DND-41 (cell line): Measurements from ENCODE around the gene MED12L.

Experiments used
- ATAC-seq: fragments of 200-7000 bp; cut with Tn5 transposase; 3 replicates; pipeline ENCODE4 v1.9.1; 2021; ENCODE audit warnings: low read depth; ENCODE audit not compliant: insufficient read depth
- DNase-seq: peaks from one replicate; pipeline ENCODE4 v3.0.0-alpha.2; 2020
- H2AFZ ChIP-seq: 2 replicates; pipeline ENCODE4 v1.6.0; 2012; ENCODE audit warnings: low read depth, low read length
- H3K27ac ChIP-seq: 2 replicates; pipeline ENCODE4 v1.5.1; 2012; ENCODE audit warnings: low read length, inconsistent platforms
- H3K27me3 ChIP-seq: fragments of 200-600 bp; sonication (generic); 2 replicates; pipeline ENCODE4 v1.6.0; 2012; ENCODE audit warnings: low read length, mild to moderate bottlenecking, inconsistent platforms; ENCODE audit not compliant: insufficient read depth, poor library complexity
- H3K36me3 ChIP-seq: 2 replicates; pipeline ENCODE4 v1.5.1; 2012; ENCODE audit warnings: low read length, inconsistent platforms; ENCODE audit not compliant: insufficient read depth
- H3K4me1 ChIP-seq: 2 replicates; pipeline ENCODE4 v1.5.1; 2012; ENCODE audit warnings: mild to moderate bottlenecking, low read length; ENCODE audit not compliant: insufficient read depth
- H3K4me2 ChIP-seq: 2 replicates; pipeline ENCODE4 v1.6.0; 2012; ENCODE audit warnings: mild to moderate bottlenecking, moderate library complexity, low read length, inconsistent platforms; ENCODE audit not compliant: insufficient read depth
- H3K4me3 ChIP-seq, 2 experiments: fragments of 200-600 bp in 1 of 2; shearing (Covaris generic) in 1 of 2; 2 replicates each; pipeline ENCODE4 v1.5.1; 2012 to 2016; ENCODE audit warnings: inconsistent platforms in 2 of 2, low read length in 2 of 2, mild to moderate bottlenecking in 2 of 2, low read depth in 1 of 2, moderate library complexity in 1 of 2
- H3K79me2 ChIP-seq: 2 replicates; pipeline ENCODE4 v1.6.0; 2012; ENCODE audit warnings: low read length, inconsistent platforms; ENCODE audit not compliant: insufficient read depth
- H3K9ac ChIP-seq: 2 replicates; pipeline ENCODE4 v1.6.0; 2012; ENCODE audit warnings: low read depth, mild to moderate bottlenecking, inconsistent platforms, low read length, moderate library complexity
- H3K9me3 ChIP-seq: 2 replicates; pipeline ENCODE4 v1.5.1; 2012; ENCODE audit warnings: low read length, moderate library complexity, mild to moderate bottlenecking, inconsistent platforms; ENCODE audit not compliant: insufficient read depth, severe bottlenecking
- H4K20me1 ChIP-seq: 2 replicates; pipeline ENCODE4 v1.6.0; 2012; ENCODE audit warnings: low read length; ENCODE audit not compliant: insufficient read depth
- CTCF ChIP-seq: IDR thresholded peaks from 2 replicates; pipeline ENCODE4 v1.5.1; 2012; ENCODE audit warnings: borderline replicate concordance, low read length, moderate library complexity, mild to moderate bottlenecking; ENCODE audit not compliant: poor library complexity, severe bottlenecking; ENCODE audit errors: extremely low read depth
- EZH2 ChIP-seq: IDR thresholded peaks from 3 replicates; pipeline ENCODE4 v1.6.1; 2012; ENCODE audit warnings: borderline replicate concordance, low read depth, mild to moderate bottlenecking, moderate library complexity, low read length, inconsistent platforms; ENCODE audit not compliant: severe bottlenecking

The MED12L gene

GRCh38 chr3:151318313-151318712 is 232.8 kb downstream of the MED12L start:
- no peaks in the 10 kb centered on the region for H3K4me1 ChIP-seq
- H3K27ac ChIP-seq: no peak overlapping the region
- no peak overlapping the region for H2AFZ ChIP-seq
- no peaks in the 10 kb centered on the region for H3K9me3 ChIP-seq
- ATAC-seq (no peak), DNase-seq (no peak)
- H3K36me3 ChIP-seq: no peaks in the 10 kb centered on the region
- H3K79me2 ChIP-seq: no peaks in the 10 kb centered on the region
- no peak overlapping the region for H3K9ac ChIP-seq
- H4K20me1 ChIP-seq: no peaks in the 10 kb centered on the region
- no peak for TF ChIP-seq EZH2
- no peak for TF ChIP-seq CTCF
- no peak overlapping the region for H3K4me2 ChIP-seq
- H3K4me3 ChIP-seq: no peak overlapping the region
- no peaks in the 10 kb centered on the region for H3K27me3 ChIP-seq

GRCh38 chr3:151318991-151319390 is 233.5 kb downstream of the MED12L start:
- Histone ChIP-seq H3K9ac (no peak overlapping the region), H2AFZ (no peak overlapping the region), H3K36me3 (no peaks in the 10 kb centered on the region), H3K4me2 (no peak overlapping the region), H3K27me3 (no peaks in the 10 kb centered on the region), H3K4me3 (no peak overlapping the region), H3K27ac (no peak overlapping the region), H3K79me2 (no peaks in the 10 kb centered on the region), H3K4me1 (no peaks in the 10 kb centered on the region), H4K20me1 (no peaks in the 10 kb centered on the region), H3K9me3 (no peaks in the 10 kb centered on the region)
- DNase-seq (no peak), ATAC-seq (no peak)
- TF ChIP-seq CTCF (no peak), EZH2 (no peak)

GRCh38 chr3:151319628-151320027 is 234.2 kb downstream of the MED12L start:
- H4K20me1 ChIP-seq: no peaks in the 10 kb centered on the region
- no peaks in the 10 kb centered on the region for H3K4me1 ChIP-seq
- no peak overlapping the region for H3K27ac ChIP-seq
- DNase-seq: no peak
- no peaks in the 10 kb centered on the region for H3K9me3 ChIP-seq
- no peaks in the 10 kb centered on the region for H3K27me3 ChIP-seq
- H3K9ac ChIP-seq: no peak overlapping the region
- H3K4me3 ChIP-seq: no peak overlapping the region
- no peaks in the 10 kb centered on the region for H3K79me2 ChIP-seq
- no peak overlapping the region for H2AFZ ChIP-seq
- no peak for ATAC-seq
- no peaks in the 10 kb centered on the region for H3K36me3 ChIP-seq
- no peak overlapping the region for H3K4me2 ChIP-seq
- TF ChIP-seq CTCF: no peak
- TF ChIP-seq EZH2: no peak

- H3K79me2 ChIP-seq: no peaks in the 10 kb centered on the region
- no peak overlapping the region for H3K9ac ChIP-seq
- no peaks in the 10 kb centered on the region for H4K20me1 ChIP-seq
- H3K27ac ChIP-seq: no peak overlapping the region
- H3K4me3 ChIP-seq: no peak overlapping the region
- no peak overlapping the region for H2AFZ ChIP-seq
- no peaks in the 10 kb centered on the region for H3K4me1 ChIP-seq
- H3K27me3 ChIP-seq: no peaks in the 10 kb centered on the region
- ATAC-seq: no peak
- TF ChIP-seq CTCF (no peak), EZH2 (no peak)
- H3K36me3 ChIP-seq: no peaks in the 10 kb centered on the region
- DNase-seq: no peak
- H3K9me3 ChIP-seq: no peaks in the 10 kb centered on the region
- H3K4me2 ChIP-seq: no peak overlapping the region
Measured at GRCh38 chr3:151320131-151320530, 234.7 kb downstream of the MED12L start.
